Measurements from ENCODE around the gene ACSL5. TPM values are rescaled to one million over a fixed set of nuclear protein-coding genes. Genes with fewer than 3 reads are reported as not detected.

The ACSL5 gene
- total and polyA plus RNA-seq, 3 experiments from 2014 or later = 53.3 to 85.5 (median 53.7) TPM

- Mint-ChIP-seq H3K9me3 (no peaks in the 10 kb centered on the region), H3K4me3 (no peak overlapping the region), H3K36me3 (no peaks in the 10 kb centered on the region), H3K27ac (peak overlapping the region in 1 of 8 donors; percentile 2), H3K27me3 (no peaks in the 10 kb centered on the region), H3K4me1 (no peaks in the 10 kb centered on the region)
- H3K27ac ChIP-seq (ENCODE audit: low read depth, low read length) = no peak overlapping the region
- H3K36me3 ChIP-seq (ENCODE audit: insufficient read depth, low read length) = no peaks in the 10 kb centered on the region
- H3K4me3 ChIP-seq (ENCODE audit: low read length) = no peak overlapping the region
- ChIA-PET CTCF (no interaction called here), POLR2A (no interaction called here)
- no peaks in the 10 kb centered on the region for H3K4me1 ChIP-seq (ENCODE audit: insufficient read depth, low read length)
- no peaks in the 10 kb centered on the region for H3K9me3 ChIP-seq (ENCODE audit: low read length)
- no peaks in the 10 kb centered on the region for H3K27me3 ChIP-seq (ENCODE audit: insufficient read depth, low read length, poor library complexity, severe bottlenecking)
- DNase-seq = no peak
These were observed 17.2 kb upstream of the ACSL5 start for GRCh38 chr10:112356686-112357085.

- H3K27ac Mint-ChIP-seq = no peak overlapping the region
- POLR2A ChIA-PET = no interaction called here
- H3K27me3 Mint-ChIP-seq = peaks cover 0 to 2% of the 10 kb centered on the region in 2 donors
These were observed 14.2 kb upstream of the ACSL5 start for GRCh38 chr10:112359606-112360307.

DNA sequence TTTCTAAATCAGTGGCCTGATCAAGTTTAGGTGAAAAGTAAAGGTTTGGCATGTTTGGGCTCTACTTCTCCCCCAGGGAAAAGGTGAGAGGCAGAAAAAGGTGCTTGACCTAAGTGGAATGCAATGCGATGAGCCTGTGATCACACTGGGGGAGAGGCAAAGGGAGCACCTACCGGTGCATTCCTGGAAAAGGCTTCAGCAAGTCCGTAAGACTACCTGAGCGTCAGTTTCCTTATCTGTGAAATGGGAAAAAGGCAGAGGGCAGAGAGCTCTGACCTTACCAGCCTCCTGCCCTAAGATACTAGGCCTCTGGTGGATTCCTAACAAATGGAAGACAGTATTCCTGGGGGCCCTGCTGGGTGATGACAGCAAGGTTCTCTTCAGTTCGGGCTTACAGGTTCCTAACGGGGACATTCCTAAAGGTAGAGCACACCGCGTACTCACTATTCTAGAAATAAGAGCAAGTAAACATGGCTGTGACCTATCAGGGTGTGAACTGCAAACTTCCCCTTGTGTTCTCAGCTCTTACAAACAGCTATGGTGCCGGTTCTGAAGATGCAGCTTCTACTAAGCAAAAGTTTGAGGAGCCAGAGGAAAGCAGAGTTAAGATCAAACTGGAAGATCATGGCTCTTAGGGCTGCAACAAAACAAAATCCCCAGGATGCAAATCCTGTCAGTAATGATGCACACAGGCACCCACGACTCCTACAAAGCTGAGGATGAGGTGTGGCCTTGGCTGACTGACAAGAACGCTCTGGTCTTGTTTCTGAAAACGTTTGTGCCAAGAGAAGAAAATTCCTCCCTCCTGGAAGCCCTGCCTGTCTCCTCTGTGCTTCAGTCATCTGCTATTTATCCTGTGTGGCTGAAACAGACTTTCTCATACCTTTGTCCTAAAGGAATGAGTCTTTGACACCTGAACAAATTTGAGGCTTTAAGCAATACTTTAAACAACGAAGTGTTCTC, 13.3 kb upstream of the ACSL5 start:
- no peaks in the 10 kb centered on the region for H3K36me3 ChIP-seq (ENCODE audit: insufficient read depth, low read length)
- no peak overlapping the region for H3K4me3 ChIP-seq (ENCODE audit: low read length)
- CTCF ChIA-PET = interaction anchor here (1.1 to 1.2 kb wide), 2 partner anchors 12 to 15 kb away, joined by 3 read pairs; no protein-coding TSS in a partner anchor
- H3K4me1 Mint-ChIP-seq = peaks cover 0 to 1% (median 0%) of the 10 kb centered on the region in 3 donors
- no peaks in the 10 kb centered on the region for H3K27me3 ChIP-seq (ENCODE audit: insufficient read depth, low read length, poor library complexity, severe bottlenecking)
- no peak overlapping the region for H3K27ac Mint-ChIP-seq
- no peaks in the 10 kb centered on the region for H3K4me1 ChIP-seq (ENCODE audit: insufficient read depth, low read length)
- no peaks in the 10 kb centered on the region for H3K9me3 Mint-ChIP-seq
- H3K27ac ChIP-seq (ENCODE audit: low read depth, low read length) = no peak overlapping the region
- no peak overlapping the region for H3K4me3 Mint-ChIP-seq
- no peak for DNase-seq
- H3K27me3 Mint-ChIP-seq = peaks cover 0 to 5% of the 10 kb centered on the region in 2 donors
- no peaks in the 10 kb centered on the region for H3K9me3 ChIP-seq (ENCODE audit: low read length)
- POLR2A ChIA-PET = no interaction called here
- H3K36me3 Mint-ChIP-seq = no peaks in the 10 kb centered on the region

More at GRCh38 chr10:112359606-112360307, 14.2 kb upstream of the ACSL5 start:
- Histone ChIP-seq H3K9me3 (ENCODE audit: low read length) (no peaks in the 10 kb centered on the region), H3K27ac (ENCODE audit: low read depth, low read length) (no peak overlapping the region), H3K27me3 (ENCODE audit: insufficient read depth, low read length, poor library complexity, severe bottlenecking) (no peaks in the 10 kb centered on the region), H3K36me3 (ENCODE audit: insufficient read depth, low read length) (no peaks in the 10 kb centered on the region), H3K4me3 (ENCODE audit: low read length) (no peak overlapping the region), H3K4me1 (ENCODE audit: insufficient read depth, low read length) (no peaks in the 10 kb centered on the region)
- no peaks in the 10 kb centered on the region for H3K36me3 Mint-ChIP-seq
- peaks cover 0 to 1% (median 0%) of the 10 kb centered on the region in 3 donors for H3K4me1 Mint-ChIP-seq
- CTCF ChIA-PET = interaction anchor here (1.1 to 1.2 kb wide), 2 partner anchors 11 to 15 kb away, joined by 3 read pairs; no protein-coding TSS in a partner anchor
- no peak overlapping the region for H3K4me3 Mint-ChIP-seq
- DNase-seq = no peak
- H3K9me3 Mint-ChIP-seq = no peaks in the 10 kb centered on the region

GRCh38 chr10:112361951-112362751, 11.8 kb upstream of the ACSL5 start:
- H3K27me3 Mint-ChIP-seq = peaks cover 0 to 5% of the 10 kb centered on the region in 2 donors
- POLR2A ChIA-PET = no interaction called here
- Histone ChIP-seq H3K36me3 (ENCODE audit: insufficient read depth, low read length) (no peaks in the 10 kb centered on the region), H3K4me3 (ENCODE audit: low read length) (no peak overlapping the region), H3K9me3 (ENCODE audit: low read length) (no peaks in the 10 kb centered on the region), H3K27ac (ENCODE audit: low read depth, low read length) (no peak overlapping the region), H3K4me1 (ENCODE audit: insufficient read depth, low read length) (no peaks in the 10 kb centered on the region), H3K27me3 (ENCODE audit: insufficient read depth, low read length, poor library complexity, severe bottlenecking) (no peaks in the 10 kb centered on the region)
- H3K9me3 Mint-ChIP-seq = no peaks in the 10 kb centered on the region
- H3K36me3 Mint-ChIP-seq = no peaks in the 10 kb centered on the region
- H3K4me3 Mint-ChIP-seq = no peak overlapping the region
- DNase-seq = no peak
- CTCF ChIA-PET = no interaction called here
- peaks cover 1 to 4% (median 4%) of the 10 kb centered on the region in 3 donors for H3K4me1 Mint-ChIP-seq
- H3K27ac Mint-ChIP-seq = no peak overlapping the region

- ChIA-PET CTCF (no interaction called here), POLR2A (no interaction called here)
- Mint-ChIP-seq H3K4me1 (peaks cover 6 to 11% (median 10%) of the 10 kb centered on the region in 3 donors), H3K9me3 (no peaks in the 10 kb centered on the region), H3K27ac (no peak overlapping the region), H3K36me3 (no peaks in the 10 kb centered on the region), H3K4me3 (no peak overlapping the region), H3K27me3 (peaks cover 0 to 5% of the 10 kb centered on the region in 2 donors)
- Histone ChIP-seq H3K4me3 (ENCODE audit: low read length) (no peak overlapping the region), H3K4me1 (ENCODE audit: insufficient read depth, low read length) (no peaks in the 10 kb centered on the region), H3K36me3 (ENCODE audit: insufficient read depth, low read length) (no peaks in the 10 kb centered on the region), H3K9me3 (ENCODE audit: low read length) (no peaks in the 10 kb centered on the region), H3K27ac (ENCODE audit: low read depth, low read length) (no peak overlapping the region), H3K27me3 (ENCODE audit: insufficient read depth, low read length, poor library complexity, severe bottlenecking) (no peaks in the 10 kb centered on the region)
- no peak for DNase-seq
These were observed 11.1 kb upstream of the ACSL5 start for GRCh38 chr10:112362833-112363232.

- Mint-ChIP-seq H3K4me1 (peaks cover 11 to 21% (median 18%) of the 10 kb centered on the region in 3 donors), H3K4me3 (peak overlapping the region in 1 of 7 donors; percentile 40), H3K27ac (no peak overlapping the region), H3K9me3 (no peaks in the 10 kb centered on the region), H3K27me3 (peaks cover 0 to 5% of the 10 kb centered on the region in 2 donors), H3K36me3 (no peaks in the 10 kb centered on the region)
- Histone ChIP-seq H3K4me3 (ENCODE audit: low read length) (no peak overlapping the region), H3K9me3 (ENCODE audit: low read length) (no peaks in the 10 kb centered on the region), H3K4me1 (ENCODE audit: insufficient read depth, low read length) (peaks cover 6% of the 10 kb centered on the region), H3K27ac (ENCODE audit: low read depth, low read length) (no peak overlapping the region), H3K27me3 (ENCODE audit: insufficient read depth, low read length, poor library complexity, severe bottlenecking) (no peaks in the 10 kb centered on the region), H3K36me3 (ENCODE audit: insufficient read depth, low read length) (no peaks in the 10 kb centered on the region)
- ChIA-PET POLR2A (interaction anchor here (0.7 kb wide), 1 partner anchor 558 kb away, joined by 4 read pairs; no protein-coding TSS in a partner anchor), CTCF (interaction anchor here (2.7 kb wide), 1 partner anchor 11 kb away, joined by 12 read pairs; the partner anchor contains the start of gene ACSL5)
- DNase-seq = peak in 1 of 5 donors; percentile 17
These were observed 9.9 kb upstream of the ACSL5 start for GRCh38 chr10:112363696-112364688.

DNA sequence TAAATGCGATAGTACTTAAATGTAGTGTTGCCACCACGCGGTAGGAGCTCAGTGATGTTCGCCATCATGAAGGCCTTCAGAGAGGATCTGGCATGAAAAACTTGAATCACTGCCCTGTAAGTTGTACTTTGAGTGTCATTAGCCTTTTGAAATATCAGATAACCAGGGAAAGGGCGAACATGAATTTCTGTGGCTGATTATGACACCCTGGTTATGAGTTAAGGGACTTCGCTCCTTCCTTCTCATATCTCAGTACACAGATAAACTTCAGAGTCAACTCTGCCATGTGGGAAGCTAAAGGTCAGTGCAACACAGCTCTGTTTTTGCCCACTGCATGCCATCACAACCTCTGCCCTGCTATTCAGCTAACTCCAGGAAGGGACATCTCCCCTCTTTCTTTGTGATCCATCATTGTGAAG, 8.9 kb upstream of the ACSL5 start:
- ChIA-PET POLR2A (no interaction called here), CTCF (interaction anchor here (2.7 kb wide), 1 partner anchor 10 kb away, joined by 12 read pairs; the partner anchor contains the start of gene ACSL5)

More for the DNA sequence above, 8.9 kb upstream of the ACSL5 start:
- Mint-ChIP-seq H3K4me3 (no peak overlapping the region), H3K36me3 (no peaks in the 10 kb centered on the region), H3K4me1 (peaks cover 16 to 29% (median 24%) of the 10 kb centered on the region in 3 donors), H3K9me3 (no peaks in the 10 kb centered on the region), H3K27ac (no peak overlapping the region), H3K27me3 (peaks cover 0 to 5% of the 10 kb centered on the region in 2 donors)
- Histone ChIP-seq H3K27ac (ENCODE audit: low read depth, low read length) (no peak overlapping the region), H3K9me3 (ENCODE audit: low read length) (no peaks in the 10 kb centered on the region), H3K4me1 (ENCODE audit: insufficient read depth, low read length) (peaks cover 10% of the 10 kb centered on the region), H3K36me3 (ENCODE audit: insufficient read depth, low read length) (no peaks in the 10 kb centered on the region), H3K4me3 (ENCODE audit: low read length) (no peak overlapping the region), H3K27me3 (ENCODE audit: insufficient read depth, low read length, poor library complexity, severe bottlenecking) (no peaks in the 10 kb centered on the region)
- no peak for DNase-seq
